HCT116 (cell line): ENCODE data around the gene INPPL1. TPM values are rescaled to one million over a fixed set of nuclear protein-coding genes. Genes with fewer than 3 reads are reported as not detected.

Source experiments
- ATAC-seq: fragments of 200-7000 bp; cut with Tn5 transposase; 2 replicates; pipeline ENCODE4 v1.9.1; 2020; ENCODE audit warnings: mild to moderate bottlenecking, moderate library complexity
- BruUV-seq: library from RNA; stranded (reverse); fragments of 400-500 nt; replicated peaks from 2 replicates; lab custom pipeline; 2021; lab: Mats Ljungman, UMichigan
- CTCF ChIA-PET: fragments of 300-600 bp; sonication (Branson Sonifier 250); formaldehyde crosslinking; loops from one replicate; lab custom pipeline; 2021; ENCODE audit warnings: antibody characterized with exemption; lab: Charles Lee
- POLR2A ChIA-PET: fragments of 300-600, 350-600 bp; sonication (Branson Sonifier 250); formaldehyde crosslinking; loops from one replicate; lab custom pipeline; 2021; ENCODE audit warnings: antibody characterized with exemption; lab: Charles Lee
- RAD21 ChIA-PET, 2 experiments: fragments of 300-600 bp; sonication (Branson Sonifier 250); formaldehyde crosslinking; loops; one replicate each; lab custom pipeline; 2023; ENCODE audit warnings: low total read pairs in 2 of 2; ENCODE audit not compliant: uncharacterized antibody in 2 of 2, unreplicated experiment in 2 of 2, low non-redundant PET in 1 of 2; lab: Charles Lee
- DNase-seq: peaks from one replicate; pipeline ENCODE4 v3.0.0-alpha.2; 2010; ENCODE audit warnings: low read depth, low spot score
- H2AFZ ChIP-seq: fragments of 200-600 bp; shearing (Covaris generic), sonication (generic); 2 replicates; pipeline ENCODE4 v1.6.1; 2017; ENCODE audit warnings: low read depth, mixed run types, mixed read lengths, antibody characterized with exemption, low read length; ENCODE audit not compliant: poor library complexity, severe bottlenecking
- H3K27ac ChIP-seq: 2 replicates; pipeline ENCODE4 v1.5.1; 2012; ENCODE audit warnings: low read depth, low read length
- H3K27me3 ChIP-seq: fragments of 200-600 bp; sonication (generic); 2 replicates; pipeline ENCODE4 v1.6.1; 2016; ENCODE audit warnings: mixed run types, low read length, mixed read lengths; ENCODE audit not compliant: insufficient read depth
- H3K36me3 ChIP-seq, 2 experiments: fragments of 200-500 bp in 1 of 2; fragments of 200-600 bp in 1 of 2; sonication (Bioruptor generic) in 1 of 2; sonication (generic) in 1 of 2; 2 replicates each; pipeline versions ENCODE4 v1.5.1 to v1.6.1; 2014 to 2016; ENCODE audit warnings: low read length in 2 of 2, inconsistent platforms in 1 of 2, mixed read lengths in 1 of 2, mixed run types in 1 of 2; ENCODE audit not compliant: insufficient read depth in 2 of 2, control insufficient read depth in 1 of 2
- H3K4me1 ChIP-seq, 2 experiments: fragments of 200-600 bp in 1 of 2; sonication (generic) in 1 of 2; 2 replicates each; pipeline versions ENCODE4 v1.5.1 to v1.6.1; 2012 to 2017; ENCODE audit warnings: low read length in 2 of 2, inconsistent platforms in 1 of 2, mild to moderate bottlenecking in 1 of 2, mixed read lengths in 1 of 2, mixed run types in 1 of 2, moderate library complexity in 1 of 2; ENCODE audit not compliant: insufficient read depth in 2 of 2, control insufficient read depth in 1 of 2
- H3K4me2 ChIP-seq: fragments of 200-600 bp; sonication (generic); 2 replicates; pipeline ENCODE4 v1.6.1; 2017; ENCODE audit warnings: mixed run types, low read length, mixed read lengths
- H3K4me3 ChIP-seq, 2 experiments: fragments of 200-600 bp in 1 of 2; sonication (generic) in 1 of 2; replicated peaks in 1 of 2; 2 replicates each; pipeline ENCODE4 v1.5.1; 2011 to 2016; ENCODE audit warnings: low read length in 2 of 2, control low read depth in 1 of 2, low read depth in 1 of 2, mild to moderate bottlenecking in 1 of 2, mixed read lengths in 1 of 2, mixed run types in 1 of 2
- H3K79me2 ChIP-seq: fragments of 200-600 bp; sonication (generic); 2 replicates; pipeline ENCODE4 v1.6.1; 2017; ENCODE audit warnings: mild to moderate bottlenecking, mixed run types, low read length, moderate library complexity, mixed read lengths; ENCODE audit not compliant: insufficient read depth
- H3K9ac ChIP-seq: fragments of 200-600 bp; sonication (generic); 2 replicates; pipeline ENCODE4 v1.6.1; 2016; ENCODE audit warnings: low read length, mixed read lengths
- H3K9me2 ChIP-seq: fragments of 200-600 bp; sonication (generic), shearing (Covaris generic); 2 replicates; pipeline ENCODE4 v1.6.1; 2017; ENCODE audit warnings: mixed run types, mild to moderate bottlenecking, moderate library complexity; ENCODE audit not compliant: insufficient read depth
- H3K9me3 ChIP-seq, 2 experiments: fragments of 200-500 bp in 1 of 2; fragments of 200-600 bp in 1 of 2; sonication (Bioruptor generic) in 1 of 2; sonication (generic) in 1 of 2; 2 replicates each; pipeline ENCODE4 v1.6.1; 2014 to 2017; ENCODE audit warnings: low read length in 2 of 2, mixed read lengths in 2 of 2, inconsistent platforms in 1 of 2, low read depth in 1 of 2, mild to moderate bottlenecking in 1 of 2, mixed run types in 1 of 2, moderate library complexity in 1 of 2; ENCODE audit not compliant: control insufficient read depth in 1 of 2, insufficient read depth in 1 of 2
- H4K20me1 ChIP-seq: fragments of 200-600 bp; sonication (generic), shearing (Covaris generic); 2 replicates; pipeline ENCODE4 v1.6.1; 2017; ENCODE audit warnings: mixed run types, mild to moderate bottlenecking, moderate library complexity; ENCODE audit not compliant: insufficient read depth
- CBX3 ChIP-seq: IDR thresholded peaks from 2 replicates; pipeline ENCODE4 v1.6.1; 2012; ENCODE audit warnings: low read depth
- CEBPB ChIP-seq: IDR thresholded peaks from 2 replicates; pipeline ENCODE4 v1.6.1; 2012; ENCODE audit warnings: low read depth
- CTCF ChIP-seq, 3 experiments: fragments of 200-600 bp in 1 of 3; sonication (generic) in 1 of 3; IDR thresholded peaks in 2 of 3; conservative IDR thresholded peaks in 1 of 3; 2 replicates each; pipeline ENCODE4 v1.5.1; 2012 to 2017; ENCODE audit warnings: low read depth in 2 of 3, low read length in 2 of 3, antibody characterized with exemption in 1 of 3, borderline replicate concordance in 1 of 3, control low read depth in 1 of 3, mild to moderate bottlenecking in 1 of 3, mixed read lengths in 1 of 3, mixed run types in 1 of 3, moderate library complexity in 1 of 3; ENCODE audit not compliant: insufficient read depth in 1 of 3
- EZH2 ChIP-seq: fragments of 200-600 bp; sonication (generic); IDR thresholded peaks from 2 replicates; pipeline ENCODE4 v1.6.1; 2017; ENCODE audit warnings: antibody characterized with exemption, mixed run types
- EZH2phosphoT487 ChIP-seq: fragments of 200-600 bp; IDR thresholded peaks from 2 replicates; pipeline ENCODE4 v1.6.1; 2018; ENCODE audit warnings: antibody characterized with exemption, borderline replicate concordance
- FOSL1 ChIP-seq: IDR thresholded peaks from 2 replicates; pipeline ENCODE4 v1.6.1; 2012; ENCODE audit warnings: low read depth
- JUND ChIP-seq: IDR thresholded peaks from 2 replicates; pipeline ENCODE4 v1.6.1; 2012
- POLR2A ChIP-seq: IDR thresholded peaks from 2 replicates; pipeline ENCODE4 v1.7.0; 2011; ENCODE audit warnings: borderline replicate concordance; ENCODE audit not compliant: insufficient read depth, insufficient read length; ENCODE audit errors: extremely low read depth
- POLR2AphosphoS5 ChIP-seq: IDR thresholded peaks from 2 replicates; pipeline ENCODE4 v1.6.1; 2011; ENCODE audit warnings: mild to moderate bottlenecking, low read depth, low read length, moderate library complexity
- RAD21 ChIP-seq: IDR thresholded peaks from 2 replicates; pipeline ENCODE4 v1.6.1; 2012; ENCODE audit warnings: low read depth, mild to moderate bottlenecking
- REST ChIP-seq: IDR thresholded peaks from 2 replicates; pipeline ENCODE4 v1.6.1; 2012; ENCODE audit warnings: low read depth
- SP1 ChIP-seq: IDR thresholded peaks from 2 replicates; pipeline ENCODE4 v1.6.1; 2012; ENCODE audit warnings: low read depth
- SRF ChIP-seq: IDR thresholded peaks from 2 replicates; pipeline ENCODE4 v1.6.1; 2012; ENCODE audit warnings: low read depth
- TCF7L2 ChIP-seq: IDR thresholded peaks from 2 replicates; pipeline ENCODE4 v1.7.0; 2011; ENCODE audit warnings: borderline replicate concordance, inconsistent platforms; ENCODE audit not compliant: insufficient read depth, insufficient read length; ENCODE audit errors: extremely low read depth
- ZBTB33 ChIP-seq: IDR thresholded peaks from 2 replicates; pipeline ENCODE4 v1.6.1; 2011; ENCODE audit warnings: mild to moderate bottlenecking, low read length, moderate library complexity; ENCODE audit not compliant: insufficient replicate concordance; ENCODE audit errors: extremely low read depth
- ZFX ChIP-seq: fragments of 450-650 bp; IDR thresholded peaks from 2 replicates; pipeline ENCODE4 v1.6.1; 2017
- intact Hi-C: fragments of 100-400 bp; cut with micrococcal nuclease; formaldehyde crosslinking; loops from 2 replicates; pipeline ENCODE4 v1.10.0; 2022
- total RNA-seq: library from RNA; stranded (reverse); gene quantifications from one replicate; pipeline ENCODE4 v1.2.1, GENCODE V29; 2021; ENCODE audit not compliant: unreplicated experiment

The INPPL1 gene
- total RNA-seq, 1 experiment from 2014 or later = 132 TPM

DNA sequence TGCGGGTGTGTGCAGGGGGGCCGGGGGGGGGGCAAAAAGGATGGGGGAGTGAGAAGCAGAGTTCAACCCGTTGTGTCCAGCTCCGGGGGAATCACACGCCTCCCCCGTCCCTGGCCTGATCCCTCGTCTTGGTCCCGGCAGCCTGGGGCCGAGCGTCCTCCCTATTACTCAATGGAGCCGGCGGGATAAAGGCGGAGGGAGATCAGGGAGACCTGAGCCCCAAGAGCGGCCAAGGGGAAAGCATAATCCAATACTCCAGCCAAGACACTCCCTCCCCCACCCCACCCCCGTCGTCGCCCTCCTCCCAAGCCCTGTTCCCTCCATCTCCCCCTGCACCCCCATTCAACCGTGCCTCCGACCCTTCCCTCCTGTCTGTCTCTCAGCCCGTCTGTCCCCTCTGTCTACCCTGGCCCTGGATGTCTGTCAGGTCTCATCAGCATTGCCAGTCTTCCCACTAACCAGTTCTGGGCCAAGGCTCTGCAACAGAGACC is 16.8 kb downstream of the INPPL1 start (continued):
- TF ChIP-seq ZBTB33 = no peak
- TF ChIP-seq RAD21 = no peak
- TF ChIP-seq SRF = no peak

GRCh38 chr11:72242141-72242540 is 17.6 kb downstream of the INPPL1 start:
- H2AFZ ChIP-seq = no peak overlapping the region
- RAD21 ChIA-PET = no interaction called here
- H3K9ac ChIP-seq = no peak overlapping the region
- H3K27me3 ChIP-seq = no peaks in the 10 kb centered on the region
- H3K27ac ChIP-seq = no peak overlapping the region
- no peak overlapping the region for H3K4me2 ChIP-seq
- H3K4me3 ChIP-seq = no peak overlapping the region
- BruUV-seq = no TSS peak
- POLR2A ChIA-PET = no interaction called here
- H3K36me3 ChIP-seq = peaks cover 2 to 5% of the 10 kb centered on the region in 2 experiments; a peak in 2 of 4 replicates
- peaks cover 0 to 4% of the 10 kb centered on the region in 2 experiments; a peak in 1 of 4 replicates for H3K4me1 ChIP-seq
- H3K9me2 ChIP-seq = no peaks in the 10 kb centered on the region
- intact Hi-C loops = no loop called here
- H4K20me1 ChIP-seq = no peaks in the 10 kb centered on the region
- DNase-seq (no peak), ATAC-seq (no peak)
- CTCF ChIA-PET = no interaction called here
- H3K9me3 ChIP-seq = no peaks in the 10 kb centered on the region
- no peaks in the 10 kb centered on the region for H3K79me2 ChIP-seq
- TF ChIP-seq EZH2phosphoT487 = no peak
- no peak for TF ChIP-seq SRF
- TF ChIP-seq JUND = no peak
- no peak for TF ChIP-seq FOSL1
- no peak for TF ChIP-seq TCF7L2
- TF ChIP-seq RAD21 = no peak
- TF ChIP-seq POLR2AphosphoS5 = no peak
- TF ChIP-seq ZBTB33 = no peak
- no peak for TF ChIP-seq CTCF (IDR thresholded peaks at IDR 0.05 in 2 of 3, conservative IDR thresholded peaks at IDR 0.05 in 1 of 3; ENCODE audit: borderline replicate concordance in 1 of 3, insufficient read depth in 1 of 3, low read depth in 2 of 3, low read length in 2 of 3)
- no peak for TF ChIP-seq CBX3
- no peak for TF ChIP-seq POLR2A
- no peak for TF ChIP-seq ZFX
- no peak for TF ChIP-seq SP1
- no peak for TF ChIP-seq EZH2
- TF ChIP-seq REST = no peak
- no peak for TF ChIP-seq CEBPB
